DOHH2 (cell line): ENCODE data around the gene NIPAL3.

Source experiments
- H3F3A ChIP-seq: fragments of 200-600 bp; sonication (generic), shearing (Covaris generic); 2 replicates; pipeline ENCODE4 v1.6.0; 2016; ENCODE audit warnings: antibody characterized with exemption, mild to moderate bottlenecking; ENCODE audit not compliant: control insufficient read depth, insufficient read depth
- H3K27ac ChIP-seq: fragments of 200-600 bp; sonication (generic); 2 replicates; pipeline ENCODE4 v1.5.1; 2014; ENCODE audit warnings: low read depth, mild to moderate bottlenecking, low read length, moderate library complexity
- H3K27me3 ChIP-seq: fragments of 200-600 bp; sonication (generic); 2 replicates; pipeline ENCODE4 v1.6.1; 2014; ENCODE audit warnings: mild to moderate bottlenecking, low read length, mixed read lengths; ENCODE audit not compliant: control insufficient read depth
- H3K36me3 ChIP-seq: fragments of 200-600 bp; sonication (generic); 2 replicates; pipeline ENCODE4 v1.6.1; 2014; ENCODE audit warnings: mild to moderate bottlenecking, low read length, moderate library complexity, mixed read lengths; ENCODE audit not compliant: control insufficient read depth
- H3K4me1 ChIP-seq: fragments of 200-600 bp; sonication (generic); 2 replicates; pipeline ENCODE4 v1.6.1; 2014; ENCODE audit warnings: mild to moderate bottlenecking, low read length, mixed read lengths; ENCODE audit not compliant: control insufficient read depth
- H3K4me2 ChIP-seq: fragments of 200-600 bp; sonication (generic); 2 replicates; pipeline ENCODE4 v1.6.0; 2014; ENCODE audit warnings: mild to moderate bottlenecking, low read length, moderate library complexity
- H3K4me3 ChIP-seq: fragments of 200-600 bp; sonication (generic); 2 replicates; pipeline ENCODE4 v1.5.1; 2014; ENCODE audit warnings: mild to moderate bottlenecking, low read length, mixed read lengths
- H3K79me2 ChIP-seq: fragments of 200-600 bp; sonication (generic); 2 replicates; pipeline ENCODE4 v1.6.1; 2014; ENCODE audit warnings: mild to moderate bottlenecking, low read length, mixed read lengths; ENCODE audit not compliant: control insufficient read depth
- H3K9me2 ChIP-seq: fragments of 200-600 bp; sonication (generic); replicated peaks from 2 replicates; pipeline ENCODE4 v1.6.1; 2014; ENCODE audit warnings: mild to moderate bottlenecking, low read length, mixed read lengths; ENCODE audit not compliant: control insufficient read depth
- H3K9me3 ChIP-seq: fragments of 200-600 bp; sonication (generic); 2 replicates; pipeline ENCODE4 v1.6.1; 2014; ENCODE audit warnings: antibody characterized with exemption, low read length, mixed read lengths; ENCODE audit not compliant: control insufficient read depth, insufficient read depth
- H4K20me1 ChIP-seq: fragments of 200-600 bp; sonication (generic); 2 replicates; pipeline ENCODE4 v1.6.0; 2014; ENCODE audit warnings: low read depth, mild to moderate bottlenecking, antibody characterized with exemption, low read length, moderate library complexity; ENCODE audit not compliant: control insufficient read depth, insufficient read depth
- EZH2phosphoT487 ChIP-seq: fragments of 200-600 bp; sonication (generic); IDR thresholded peaks from 2 replicates; pipeline ENCODE4 v1.6.1; 2017; ENCODE audit warnings: borderline replicate concordance, mild to moderate bottlenecking, antibody characterized with exemption, low read length, moderate library complexity, mixed read lengths
- TF ChIP-seq, protein P1 (sequence below): fragments of 200-600 bp; sonication (generic); IDR thresholded peaks from one replicate; pipeline ENCODE4 v1.5.1; 2014; ENCODE audit warnings: antibody characterized with exemption, mild to moderate bottlenecking, low read depth, low read length; ENCODE audit not compliant: poor library complexity, severe bottlenecking

NIPAL3 gene

DNA sequence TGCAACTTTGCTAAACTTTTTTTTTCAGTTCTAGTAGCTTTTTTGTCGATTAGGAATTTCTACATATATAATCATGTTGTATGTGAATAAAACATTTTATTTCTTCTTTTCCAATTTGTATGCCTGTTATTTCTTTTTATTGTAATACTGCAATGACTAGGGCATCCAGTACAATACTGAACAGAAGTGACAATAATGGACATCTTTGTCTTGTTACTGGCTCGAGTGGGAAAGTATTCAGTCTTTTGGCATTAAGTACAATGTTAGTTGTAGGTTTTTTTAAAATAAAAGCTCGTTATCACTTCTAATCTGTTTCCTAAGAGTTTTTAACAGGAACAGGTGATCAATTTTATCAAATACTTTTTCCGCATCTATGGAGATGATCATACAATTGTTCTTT, 11.8 kb upstream of the NIPAL3 start:
- no peak overlapping the region for H3K27ac ChIP-seq
- no peaks in the 10 kb centered on the region for H3K79me2 ChIP-seq
- no peak overlapping the region for H3K4me3 ChIP-seq
- TF ChIP-seq, protein P1, sequence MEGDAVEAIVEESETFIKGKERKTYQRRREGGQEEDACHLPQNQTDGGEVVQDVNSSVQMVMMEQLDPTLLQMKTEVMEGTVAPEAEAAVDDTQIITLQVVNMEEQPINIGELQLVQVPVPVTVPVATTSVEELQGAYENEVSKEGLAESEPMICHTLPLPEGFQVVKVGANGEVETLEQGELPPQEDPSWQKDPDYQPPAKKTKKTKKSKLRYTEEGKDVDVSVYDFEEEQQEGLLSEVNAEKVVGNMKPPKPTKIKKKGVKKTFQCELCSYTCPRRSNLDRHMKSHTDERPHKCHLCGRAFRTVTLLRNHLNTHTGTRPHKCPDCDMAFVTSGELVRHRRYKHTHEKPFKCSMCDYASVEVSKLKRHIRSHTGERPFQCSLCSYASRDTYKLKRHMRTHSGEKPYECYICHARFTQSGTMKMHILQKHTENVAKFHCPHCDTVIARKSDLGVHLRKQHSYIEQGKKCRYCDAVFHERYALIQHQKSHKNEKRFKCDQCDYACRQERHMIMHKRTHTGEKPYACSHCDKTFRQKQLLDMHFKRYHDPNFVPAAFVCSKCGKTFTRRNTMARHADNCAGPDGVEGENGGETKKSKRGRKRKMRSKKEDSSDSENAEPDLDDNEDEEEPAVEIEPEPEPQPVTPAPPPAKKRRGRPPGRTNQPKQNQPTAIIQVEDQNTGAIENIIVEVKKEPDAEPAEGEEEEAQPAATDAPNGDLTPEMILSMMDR = no peak
- TF ChIP-seq EZH2phosphoT487 = no peak
- H3K4me1 ChIP-seq = no peaks in the 10 kb centered on the region
- no peaks in the 10 kb centered on the region for H3F3A ChIP-seq
- H3K27me3 ChIP-seq = no peaks in the 10 kb centered on the region
- no peaks in the 10 kb centered on the region for H4K20me1 ChIP-seq
- H3K9me2 ChIP-seq = no peaks in the 10 kb centered on the region
- peaks cover 6% of the 10 kb centered on the region for H3K36me3 ChIP-seq
- no peaks in the 10 kb centered on the region for H3K9me3 ChIP-seq
- H3K4me2 ChIP-seq = no peak overlapping the region

DNA sequence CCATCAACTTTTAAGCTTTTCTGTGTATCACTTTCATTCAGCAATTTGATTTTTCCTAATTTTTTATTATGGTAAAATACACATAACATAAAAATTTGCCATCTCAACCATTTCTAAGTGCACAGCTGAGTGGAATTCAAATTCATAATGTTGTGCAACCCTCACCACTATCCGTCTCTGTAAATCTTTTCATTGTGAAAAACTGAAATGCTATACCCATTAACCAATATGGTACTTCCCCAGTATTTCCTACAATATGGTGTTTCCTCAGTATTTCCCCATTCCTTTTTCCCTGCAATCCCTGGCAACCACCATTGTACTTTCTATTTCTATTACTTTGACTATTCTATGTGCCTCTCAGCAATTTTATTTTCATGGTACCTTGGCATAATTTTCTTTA, 8.8 kb upstream of the NIPAL3 start:
- Histone ChIP-seq H3K27ac (no peak overlapping the region), H3K36me3 (no peaks in the 10 kb centered on the region; the same call in 1 of the 2 replicates), H3K9me3 (no peaks in the 10 kb centered on the region), H3K4me3 (no peak overlapping the region), H3K27me3 (no peaks in the 10 kb centered on the region), H3K9me2 (no peaks in the 10 kb centered on the region), H3K79me2 (peaks cover 8% of the 10 kb centered on the region; the same call in 1 of the 2 replicates), H3K4me1 (peaks cover 7% of the 10 kb centered on the region), H4K20me1 (no peaks in the 10 kb centered on the region), H3K4me2 (no peak overlapping the region), H3F3A (no peaks in the 10 kb centered on the region)
- TF ChIP-seq EZH2phosphoT487 = no peak
- TF ChIP-seq, protein P1 = no peak

- H3K4me2 ChIP-seq = no peak overlapping the region
- H4K20me1 ChIP-seq = no peaks in the 10 kb centered on the region
- H3K27ac ChIP-seq = no peak overlapping the region
- peaks cover 26% of the 10 kb centered on the region for H3K4me1 ChIP-seq
- H3K9me2 ChIP-seq = no peaks in the 10 kb centered on the region
- H3K36me3 ChIP-seq = no peaks in the 10 kb centered on the region; the same call in 1 of the 2 replicates
- TF ChIP-seq EZH2phosphoT487 = no peak
- TF ChIP-seq, protein P1 = no peak
- no peaks in the 10 kb centered on the region for H3K27me3 ChIP-seq
- no peaks in the 10 kb centered on the region for H3K9me3 ChIP-seq
- H3K79me2 ChIP-seq = peaks cover 20% of the 10 kb centered on the region
- no peak overlapping the region for H3K4me3 ChIP-seq
- H3F3A ChIP-seq = peaks cover 2% of the 10 kb centered on the region; the same call in 1 of the 2 replicates
These were observed 6.1 kb upstream of the NIPAL3 start for GRCh38 chr1:24409535-24409934.
